IMR-90 (cell line): ENCODE measurements around the gene RTN3. TPM values are rescaled to one million over a fixed set of nuclear protein-coding genes. Genes with fewer than 3 reads are reported as not detected.
A peak's percentile ranks its signal among the peaks of the same experiment; 100 is the strongest.

ENCODE experiments used
- ATAC-seq: fragments of 200-7000 bp; cut with Tn5 transposase; 2 replicates; pipeline ENCODE4 v1.9.1; 2020; ENCODE audit warnings: low read depth, mild to moderate bottlenecking, moderate library complexity
- BruUV-seq: library from RNA; stranded (reverse); fragments of 400-500 nt; replicated peaks from 2 replicates; lab custom pipeline; 2021; lab: Mats Ljungman, UMichigan
- CTCF ChIA-PET: fragments of 300-600 bp; formaldehyde crosslinking; extraction: SDS; loops from one replicate; lab custom pipeline; 2021; ENCODE audit warnings: antibody characterized with exemption; lab: Yijun Ruan, JAX
- POLR2A ChIA-PET: fragments of 300-600 bp; sonication (Branson Sonifier 250); formaldehyde crosslinking; loops from one replicate; lab custom pipeline; 2022; ENCODE audit warnings: antibody characterized with exemption; ENCODE audit not compliant: unreplicated experiment; lab: Charles Lee
- DNase-seq: peaks from one replicate; pipeline ENCODE4 v3.0.0; 2013
- H2AFZ ChIP-seq: replicated peaks from 2 replicates; pipeline ENCODE3; 2013; ENCODE audit warnings: low read length, mild to moderate bottlenecking; ENCODE audit not compliant: poor library complexity
- H2AK5ac ChIP-seq: 2 replicates; pipeline ENCODE4 v1.6.1; 2013; ENCODE audit warnings: low read depth, low read length, inconsistent platforms
- H2AK9ac ChIP-seq: replicated peaks from 2 replicates; pipeline ENCODE3; 2013; ENCODE audit warnings: mild to moderate bottlenecking, low read depth, low read length, moderate library complexity; ENCODE audit not compliant: poor library complexity
- H2BK120ac ChIP-seq: 2 replicates; pipeline ENCODE4 v1.6.1; 2013; ENCODE audit warnings: low read depth, low read length, inconsistent platforms
- H2BK15ac ChIP-seq: 3 replicates; pipeline ENCODE4 v1.6.1; 2013; ENCODE audit warnings: low read depth, low read length, inconsistent platforms
- H2BK20ac ChIP-seq: 2 replicates; pipeline ENCODE4 v1.6.1; 2013; ENCODE audit warnings: low read depth, mild to moderate bottlenecking, inconsistent platforms, low read length, moderate library complexity
- H2BK5ac ChIP-seq: 2 replicates; pipeline ENCODE4 v1.6.1; 2013; ENCODE audit warnings: mild to moderate bottlenecking, low read depth, low read length, inconsistent platforms; ENCODE audit not compliant: poor library complexity, severe bottlenecking
- H3K14ac ChIP-seq: replicated peaks from 2 replicates; pipeline ENCODE4 v1.6.1; 2013; ENCODE audit warnings: low read depth, low read length, inconsistent platforms
- H3K18ac ChIP-seq: 2 replicates; pipeline ENCODE4 v1.6.1; 2013; ENCODE audit warnings: low read depth, low read length, control low read depth
- H3K23ac ChIP-seq: 2 replicates; pipeline ENCODE4 v1.6.1; 2013; ENCODE audit warnings: low read depth, low read length, inconsistent platforms
- H3K27ac ChIP-seq: 2 replicates; pipeline ENCODE4 v1.5.1; 2013; ENCODE audit warnings: mild to moderate bottlenecking, control low read depth, low read length; ENCODE audit not compliant: insufficient read depth
- H3K27me3 ChIP-seq: 2 replicates; pipeline ENCODE4 v1.6.1; 2013; ENCODE audit warnings: low read length; ENCODE audit not compliant: control insufficient read depth, insufficient read depth
- H3K36me3 ChIP-seq: 2 replicates; pipeline ENCODE4 v1.6.1; 2013; ENCODE audit warnings: low read length, mixed read lengths; ENCODE audit not compliant: control insufficient read depth, insufficient read depth
- H3K4ac ChIP-seq: 2 replicates; pipeline ENCODE4 v1.6.1; 2013; ENCODE audit warnings: low read depth, low read length, inconsistent platforms
- H3K4me1 ChIP-seq: 2 replicates; pipeline ENCODE4 v1.6.1; 2013; ENCODE audit warnings: low read length, mixed read lengths; ENCODE audit not compliant: control insufficient read depth, insufficient read depth
- H3K4me2 ChIP-seq: 2 replicates; pipeline ENCODE4 v1.6.1; 2013; ENCODE audit warnings: low read depth, mild to moderate bottlenecking, control low read depth, low read length, moderate library complexity
- H3K4me3 ChIP-seq: 2 replicates; pipeline ENCODE4 v1.5.1; 2013; ENCODE audit warnings: low read depth, mild to moderate bottlenecking, control low read depth, low read length, moderate library complexity; ENCODE audit not compliant: insufficient read depth
- H3K56ac ChIP-seq: 2 replicates; pipeline ENCODE4 v1.6.1; 2013; ENCODE audit warnings: low read length, inconsistent platforms; ENCODE audit not compliant: insufficient read depth; ENCODE audit errors: extremely low read depth
- H3K79me1 ChIP-seq, 2 experiments: 2 replicates each; pipeline ENCODE4 v1.6.1; 2013; ENCODE audit warnings: low read length in 2 of 2, inconsistent platforms in 1 of 2, low read depth in 1 of 2
- H3K9ac ChIP-seq: 2 replicates; pipeline ENCODE4 v1.6.1; 2013; ENCODE audit warnings: low read depth, low read length, control low read depth
- H3K9me1 ChIP-seq: 2 replicates; pipeline ENCODE4 v1.6.1; 2013; ENCODE audit warnings: low read length, inconsistent platforms; ENCODE audit not compliant: insufficient read depth
- H3K9me3 ChIP-seq: 2 replicates; pipeline ENCODE4 v1.6.1; 2013; ENCODE audit warnings: low read length; ENCODE audit not compliant: control insufficient read depth, insufficient read depth
- H4K20me1 ChIP-seq: 2 replicates; pipeline ENCODE4 v1.6.1; 2013; ENCODE audit warnings: low read length, inconsistent platforms; ENCODE audit not compliant: insufficient read depth
- H4K5ac ChIP-seq: 2 replicates; pipeline ENCODE4 v1.6.1; 2013; ENCODE audit warnings: mild to moderate bottlenecking, low read depth, low read length, control low read depth
- H4K8ac ChIP-seq, 2 experiments: 2 replicates each; pipeline ENCODE4 v1.6.1; 2013; ENCODE audit warnings: low read depth in 2 of 2, low read length in 2 of 2, control low read depth in 1 of 2, inconsistent platforms in 1 of 2
- H4K91ac ChIP-seq: 2 replicates; pipeline ENCODE4 v1.6.1; 2013; ENCODE audit warnings: low read depth, low read length, inconsistent platforms; ENCODE audit not compliant: insufficient read depth
- CEBPB ChIP-seq: IDR thresholded peaks from 2 replicates; pipeline ENCODE4 v1.6.1; 2012; ENCODE audit warnings: low read depth, low read length, improper control_type of control experiment
- FOS ChIP-seq: fragments of 150-350 bp; IDR thresholded peaks from 2 replicates; pipeline ENCODE4 v1.6.1; 2016; ENCODE audit warnings: low read depth, low read length
- MAFK ChIP-seq: IDR thresholded peaks from 2 replicates; pipeline ENCODE4 v1.6.1; 2012; ENCODE audit warnings: low read depth, low read length, improper control_type of control experiment
- POLR2A ChIP-seq: IDR thresholded peaks from 2 replicates; pipeline ENCODE4 v1.6.1; 2012; ENCODE audit warnings: mild to moderate bottlenecking, low read depth, low read length
- RFX5 ChIP-seq: IDR thresholded peaks from 2 replicates; pipeline ENCODE4 v1.8.0; 2012; ENCODE audit warnings: low read depth, mild to moderate bottlenecking, low read length, moderate library complexity
- SMC3 ChIP-seq: fragments of 150-350 bp; IDR thresholded peaks from 2 replicates; pipeline ENCODE4 v1.6.1; 2016; ENCODE audit warnings: low read depth, mild to moderate bottlenecking, antibody characterized with exemption, low read length, moderate library complexity
- WGBS, 2 experiments: methylation state at CpG; one replicate each; pipeline versions ENCODE4 v1.1.5 to v1.1.7; 2013; ENCODE audit warnings: missing lambda C conversion rate in 2 of 2; ENCODE audit not compliant: insufficient read length in 1 of 2; ENCODE audit errors: extremely low coverage in 2 of 2; 5-methylcytosine and 5-hydroxymethylcytosine counted together
- dilution Hi-C: fragments of 300-500 bp; cut with HindIII; formaldehyde crosslinking; loops from one replicate; pipeline ENCODE4 v1.14.3; 2018; ENCODE audit warnings: low sequenced_read_pairs; ENCODE audit not compliant: unreplicated experiment
- in situ Hi-C: fragments of 300-500 bp; cut with MboI; formaldehyde crosslinking; loops from 3 replicates; pipeline ENCODE4 v1.14.3; 2019; ENCODE audit warnings: low sequenced_read_pairs, inconsistent platforms, mixed read lengths
- intact Hi-C: fragments of 100-400 bp; cut with micrococcal nuclease; formaldehyde crosslinking; loops from 2 replicates; pipeline ENCODE4 v1.10.0; 2022
- polyA plus RNA-seq, 3 experiments: library from polyadenylated mRNA; depleted of rRNA; stranded (reverse); fragments of >200 nt; gene quantifications; 2 replicates each; pipeline ENCODE4 v1.2.3, GENCODE V29; 2012; ENCODE audit warnings: low replicate concordance in 1 of 3
- total RNA-seq: library from RNA; depleted of rRNA; stranded (reverse); fragments of >200 nt; gene quantifications from 2 replicates; pipeline ENCODE4 v1.2.3, GENCODE V29; 2012
- TF ChIP-seq, protein P1 (sequence below): conservative IDR thresholded peaks from 2 replicates; pipeline ENCODE4 v1.5.1; 2012; ENCODE audit warnings: mild to moderate bottlenecking, low read depth, low read length, improper control_type of control experiment

RTN3 gene
- total and polyA plus RNA-seq, 2 of the 4 experiments (the other 2 are of a cell fraction): 31.2 to 64.6 TPM

GRCh38 chr11:63762654-63763495, 81.6 kb downstream of the RTN3 start:
- H3K4me1 ChIP-seq: peaks cover 9% of the 10 kb centered on the region; the same call in 1 of the 2 replicates
- no peak overlapping the region for H4K5ac ChIP-seq
- peaks cover 15 to 53% of the 10 kb centered on the region in 2 experiments for H3K79me1 ChIP-seq
- POLR2A ChIA-PET: no interaction called here
- H3K4me2 ChIP-seq: no peak overlapping the region
- H3K4me3 ChIP-seq: no peak overlapping the region
- in situ Hi-C loops (loop anchor here (10.0 kb wide), 1 partner anchor 182 kb away; no protein-coding TSS in a partner anchor), dilution Hi-C loops (no loop called here), intact Hi-C loops (no loop called here)
- TF ChIP-seq RFX5 (no peak), POLR2A (no peak), SMC3 (no peak), FOS (no peak), CEBPB (no peak), MAFK (no peak)
- TF ChIP-seq, protein P1, sequence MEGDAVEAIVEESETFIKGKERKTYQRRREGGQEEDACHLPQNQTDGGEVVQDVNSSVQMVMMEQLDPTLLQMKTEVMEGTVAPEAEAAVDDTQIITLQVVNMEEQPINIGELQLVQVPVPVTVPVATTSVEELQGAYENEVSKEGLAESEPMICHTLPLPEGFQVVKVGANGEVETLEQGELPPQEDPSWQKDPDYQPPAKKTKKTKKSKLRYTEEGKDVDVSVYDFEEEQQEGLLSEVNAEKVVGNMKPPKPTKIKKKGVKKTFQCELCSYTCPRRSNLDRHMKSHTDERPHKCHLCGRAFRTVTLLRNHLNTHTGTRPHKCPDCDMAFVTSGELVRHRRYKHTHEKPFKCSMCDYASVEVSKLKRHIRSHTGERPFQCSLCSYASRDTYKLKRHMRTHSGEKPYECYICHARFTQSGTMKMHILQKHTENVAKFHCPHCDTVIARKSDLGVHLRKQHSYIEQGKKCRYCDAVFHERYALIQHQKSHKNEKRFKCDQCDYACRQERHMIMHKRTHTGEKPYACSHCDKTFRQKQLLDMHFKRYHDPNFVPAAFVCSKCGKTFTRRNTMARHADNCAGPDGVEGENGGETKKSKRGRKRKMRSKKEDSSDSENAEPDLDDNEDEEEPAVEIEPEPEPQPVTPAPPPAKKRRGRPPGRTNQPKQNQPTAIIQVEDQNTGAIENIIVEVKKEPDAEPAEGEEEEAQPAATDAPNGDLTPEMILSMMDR: no peak
- ATAC-seq (no peak), DNase-seq (no peak)
- no peak overlapping the region for H2BK15ac ChIP-seq
- no peak overlapping the region for H2BK120ac ChIP-seq
- H3K4ac ChIP-seq: no peak overlapping the region
- H4K20me1 ChIP-seq: peaks cover 32% of the 10 kb centered on the region
- H2AFZ ChIP-seq: peak overlapping the region; percentile 53
- H2BK5ac ChIP-seq: no peak overlapping the region
- no peak overlapping the region for H3K9ac ChIP-seq
- H3K14ac ChIP-seq: no peak overlapping the region
- no peak overlapping the region for H3K18ac ChIP-seq
- H3K23ac ChIP-seq: no peak overlapping the region
- H3K56ac ChIP-seq: no peak overlapping the region
- peak overlapping the region; percentile 70 for H2AK9ac ChIP-seq
- no peaks in the 10 kb centered on the region for H3K27me3 ChIP-seq
- no peak overlapping the region for H2BK20ac ChIP-seq
- H4K8ac ChIP-seq: no peak overlapping the region
- WGBS, 2 experiments: 36% methylated on average over 59 of the region's 96 CpGs; no CpG with 5 or more reads in 1 of the 2 experiments
- no peaks in the 10 kb centered on the region for H3K9me3 ChIP-seq
- no peak overlapping the region for H3K27ac ChIP-seq
- H2AK5ac ChIP-seq: no peak overlapping the region
- H3K9me1 ChIP-seq: no peaks in the 10 kb centered on the region
- peaks cover 38% of the 10 kb centered on the region for H3K36me3 ChIP-seq
- CTCF ChIA-PET: no interaction called here
- no TSS peak for BruUV-seq
- no peak overlapping the region for H4K91ac ChIP-seq
